H1 (cell line): ENCODE measurements around the gene DYRK1B. TPM values are rescaled to one million over a fixed set of nuclear protein-coding genes. Genes with fewer than 3 reads are reported as not detected.

ENCODE experiments used
- CTCF ChIA-PET: fragments of 300-600 bp; sonication (Branson Sonifier 250); formaldehyde crosslinking; loops from one replicate; lab custom pipeline; 2021; ENCODE audit not compliant: partially characterized antibody; lab: Charles Lee
- POLR2A ChIA-PET: fragments of 300-600 bp; sonication (Branson Sonifier 250); formaldehyde crosslinking; loops from one replicate; lab custom pipeline; 2021; ENCODE audit warnings: inconsistent platforms; ENCODE audit not compliant: partially characterized antibody; lab: Charles Lee
- DNase-seq, 2 experiments: peaks; one replicate each; pipeline versions ENCODE4 v3.0.0 to v3.0.0-alpha.2; 2010 to 2022; ENCODE audit warnings: low spot score in 2 of 2, low read depth in 1 of 2, mixed read lengths in 1 of 2
- FAIRE-seq: peaks from 2 replicates; lab custom pipeline; 2011; peaks lifted over from hg19 to GRCh38; lab: Jason Lieb, UNC
- H2AFZ ChIP-seq: 2 replicates; pipeline ENCODE4 v1.8.1; 2012; ENCODE audit warnings: low read length, inconsistent platforms
- H2AK5ac ChIP-seq: 2 replicates; pipeline ENCODE4 v1.6.1; 2013; ENCODE audit warnings: low read depth, low read length
- H2BK120ac ChIP-seq: replicated peaks from 2 replicates; pipeline ENCODE3; 2013; ENCODE audit warnings: low read depth, low read length, inconsistent platforms
- H2BK12ac ChIP-seq: 2 replicates; pipeline ENCODE4 v1.6.1; 2013; ENCODE audit warnings: low read depth, low read length
- H2BK15ac ChIP-seq: 2 replicates; pipeline ENCODE4 v1.6.1; 2013; ENCODE audit warnings: low read length
- H2BK20ac ChIP-seq: 2 replicates; pipeline ENCODE4 v1.6.1; 2013; ENCODE audit warnings: low read length
- H2BK5ac ChIP-seq: 2 replicates; pipeline ENCODE4 v1.6.1; 2013; ENCODE audit warnings: low read depth, low read length
- H3K14ac ChIP-seq: 2 replicates; pipeline ENCODE4 v1.6.1; 2013; ENCODE audit warnings: inconsistent platforms; ENCODE audit not compliant: insufficient read length
- H3K18ac ChIP-seq: 2 replicates; pipeline ENCODE4 v1.6.1; 2013; ENCODE audit warnings: low read length; ENCODE audit errors: extremely low read depth
- H3K23ac ChIP-seq: 2 replicates; pipeline ENCODE4 v1.6.1; 2013; ENCODE audit warnings: inconsistent platforms; ENCODE audit not compliant: insufficient read length
- H3K23me2 ChIP-seq: 2 replicates; pipeline ENCODE4 v1.6.1; 2013; ENCODE audit warnings: low read depth, low read length
- H3K27ac ChIP-seq: 2 replicates; pipeline ENCODE4 v1.6.1; 2011; ENCODE audit warnings: low read depth, low read length, inconsistent platforms
- H3K27me3 ChIP-seq, 4 experiments: replicated peaks in 1 of 4; 1 replicate in 1 of 4; 2 replicates in 3 of 4; pipeline versions ENCODE4 v1.6.1 to v1.8.1; 2011 to 2013; ENCODE audit warnings: low read length in 3 of 4, mild to moderate bottlenecking in 3 of 4, inconsistent platforms in 2 of 4, mixed read lengths in 2 of 4, moderate library complexity in 1 of 4; ENCODE audit not compliant: control insufficient read depth in 3 of 4, insufficient read depth in 3 of 4; ENCODE audit errors: extremely low read depth in 1 of 4
- H3K36me3 ChIP-seq, 4 experiments: 2 replicates each; pipeline versions ENCODE4 v1.6.1 to v1.8.1; 2011 to 2013; ENCODE audit warnings: mild to moderate bottlenecking in 4 of 4, low read length in 3 of 4, moderate library complexity in 2 of 4, control low read depth in 1 of 4, inconsistent platforms in 1 of 4; ENCODE audit not compliant: insufficient read depth in 4 of 4, control insufficient read depth in 2 of 4
- H3K4ac ChIP-seq: replicated peaks from 2 replicates; pipeline ENCODE3; 2013; ENCODE audit warnings: low read length, low read depth, mixed read lengths, inconsistent platforms; ENCODE audit not compliant: insufficient read length
- H3K4me1 ChIP-seq, 4 experiments: replicated peaks in 1 of 4; 1 replicate in 1 of 4; 2 replicates in 3 of 4; pipeline versions ENCODE4 v1.6.1 to v1.8.1; 2011 to 2013; ENCODE audit warnings: low read length in 3 of 4, inconsistent platforms in 2 of 4, mixed read lengths in 1 of 4; ENCODE audit not compliant: insufficient read depth in 4 of 4, control insufficient read depth in 3 of 4
- H3K4me2 ChIP-seq, 2 experiments: 2 replicates each; pipeline versions ENCODE4 v1.6.1 to v1.8.1; 2011 to 2013; ENCODE audit warnings: low read depth in 2 of 2, low read length in 2 of 2, control low read depth in 1 of 2, inconsistent platforms in 1 of 2, mild to moderate bottlenecking in 1 of 2; ENCODE audit not compliant: insufficient read depth in 1 of 2
- H3K4me3 ChIP-seq, 4 experiments: fragments of 200-600, 300-600 bp in 1 of 4; sonication (generic), shearing (Covaris generic), sonication (Bioruptor Twin) in 1 of 4; 2 replicates each; pipeline versions ENCODE4 v1.5.1 to v1.8.1; 2011 to 2016; ENCODE audit warnings: low read length in 4 of 4, low read depth in 3 of 4, control low read depth in 2 of 4, inconsistent platforms in 2 of 4, mild to moderate bottlenecking in 2 of 4, mixed read lengths in 1 of 4, moderate library complexity in 1 of 4; ENCODE audit not compliant: insufficient read depth in 2 of 4; ENCODE audit errors: extremely low read depth in 1 of 4
- H3K56ac ChIP-seq: replicated peaks from 2 replicates; pipeline ENCODE3; 2013; ENCODE audit warnings: low read depth, mild to moderate bottlenecking, mixed read lengths, low read length, inconsistent platforms; ENCODE audit not compliant: insufficient read length
- H3K79me1 ChIP-seq: 2 replicates; pipeline ENCODE4 v1.6.1; 2013; ENCODE audit warnings: low read depth, low read length, control low read depth
- H3K79me2 ChIP-seq, 2 experiments: 2 replicates each; pipeline versions ENCODE4 v1.6.1 to v1.8.1; 2012 to 2013; ENCODE audit warnings: low read length in 2 of 2, mild to moderate bottlenecking in 2 of 2, inconsistent platforms in 1 of 2; ENCODE audit not compliant: insufficient read depth in 2 of 2, control insufficient read depth in 1 of 2
- H3K9ac ChIP-seq, 4 experiments: replicated peaks in 1 of 4; 1 replicate in 1 of 4; 2 replicates in 3 of 4; pipeline versions ENCODE4 v1.6.1 to v1.8.1; 2011 to 2013; ENCODE audit warnings: low read depth in 3 of 4, low read length in 3 of 4, control low read depth in 2 of 4, mild to moderate bottlenecking in 2 of 4, moderate library complexity in 2 of 4, inconsistent platforms in 1 of 4; ENCODE audit errors: extremely low read depth in 1 of 4
- H3K9me3 ChIP-seq, 2 experiments: 2 replicates each; pipeline versions ENCODE4 v1.6.1 to v1.8.1; 2012 to 2013; ENCODE audit warnings: mild to moderate bottlenecking in 2 of 2, moderate library complexity in 2 of 2, control low read depth in 1 of 2, inconsistent platforms in 1 of 2, low read depth in 1 of 2, low read length in 1 of 2, mixed read lengths in 1 of 2; ENCODE audit not compliant: insufficient read depth in 2 of 2
- H4K20me1 ChIP-seq, 2 experiments: replicated peaks in 1 of 2; 2 replicates each; pipeline versions ENCODE3 to v1.8.1; 2011 to 2013; ENCODE audit warnings: inconsistent platforms in 2 of 2, low read length in 2 of 2, mild to moderate bottlenecking in 1 of 2; ENCODE audit not compliant: insufficient read depth in 2 of 2, control insufficient read depth in 1 of 2
- H4K5ac ChIP-seq: 2 replicates; pipeline ENCODE4 v1.6.1; 2013; ENCODE audit warnings: low read length, low read depth, mixed read lengths, inconsistent platforms; ENCODE audit not compliant: insufficient read length
- H4K8ac ChIP-seq: 2 replicates; pipeline ENCODE4 v1.8.0; 2013; ENCODE audit warnings: mild to moderate bottlenecking, moderate library complexity, low read length, inconsistent platforms; ENCODE audit not compliant: insufficient read depth; ENCODE audit errors: extremely low read depth
- H4K91ac ChIP-seq: replicated peaks from 2 replicates; pipeline ENCODE3; 2013; ENCODE audit warnings: low read length, mixed read lengths, inconsistent platforms; ENCODE audit not compliant: insufficient read length
- HDAC2 ChIP-seq, 2 experiments: fragments of 300-600 bp in 1 of 2; sonication (generic) in 1 of 2; IDR thresholded peaks; 2 replicates each; pipeline ENCODE4 v1.6.1; 2011 to 2012; ENCODE audit warnings: low read depth in 2 of 2, low read length in 2 of 2, mild to moderate bottlenecking in 2 of 2, moderate library complexity in 2 of 2, borderline replicate concordance in 1 of 2, inconsistent platforms in 1 of 2
- WGBS, 2 experiments: shearing (Covaris generic) in 1 of 2; methylation state at CpG; one replicate each; pipeline versions ENCODE4 v1.1.6 to v1.1.7; 2013 to 2015; ENCODE audit warnings: low lambda C conversion rate in 2 of 2, mixed read lengths in 2 of 2, inconsistent platforms in 1 of 2, low coverage in 1 of 2, missing lambda C conversion rate in 1 of 2; ENCODE audit not compliant: insufficient replicate concordance in 2 of 2, insufficient coverage in 1 of 2, insufficient read length in 1 of 2; ENCODE audit errors: extremely low coverage in 1 of 2, missing lambda C conversion rate in 1 of 2; 5-methylcytosine and 5-hydroxymethylcytosine counted together
- polyA plus RNA-seq, 7 experiments: library from polyadenylated mRNA; depleted of rRNA in 3 of 7; stranded (reverse) in 5 of 7; unstranded in 2 of 7; fragments of >200 nt in 5 of 7; fragments of 200-250 nt in 2 of 7; gene quantifications; 1 replicate in 5 of 7; 2 replicates in 1 of 7; 4 replicates in 1 of 7; pipeline versions ENCODE4 v1.2.1 to v1.2.3, GENCODE V29; 2011 to 2013; ENCODE audit warnings: missing spikeins in 2 of 7, mixed read lengths in 2 of 7
- total RNA-seq: library from RNA; stranded (reverse); fragmentation: NEBNext Ultra II Directional; extraction: Animal tissue kit (Norgen Biotek cat#: 25700); gene quantifications from 2 replicates; pipeline ENCODE4 v1.2.1, GENCODE V29; 2021

DYRK1B gene
- total and polyA plus RNA-seq, 2 of the 8 experiments (the other 6 are each of a cell fraction or from before 2014, with no cell fraction given): 6.9 to 14.8 TPM

GRCh38 chr19:39830406-39830805, 3.6 kb downstream of the DYRK1B start:
- Histone ChIP-seq H2BK15ac (no peak overlapping the region), H3K9me3 (no peaks in the 10 kb centered on the region), H2BK12ac (no peak overlapping the region), H4K20me1 (peaks cover 0 to 2% of the 10 kb centered on the region in 2 experiments), H3K23ac (no peak overlapping the region), H3K14ac (no peak overlapping the region), H3K79me1 (peaks cover 4% of the 10 kb centered on the region; the same call in 1 of the 2 replicates), H3K9ac (no peak overlapping the region), H3K56ac (no peak overlapping the region), H3K18ac (no peak overlapping the region), H3K36me3 (peaks cover 17 to 44% (median 35%) of the 10 kb centered on the region in 4 experiments; a peak in 7 of 8 replicates), H3K4me3 (no peak overlapping the region), H3K4me1 (peaks cover 0 to 10% (median 4%) of the 10 kb centered on the region in 4 experiments; a peak in 5 of 7 replicates), H4K8ac (no peak overlapping the region), H3K4me2 (no peak overlapping the region), H2AK5ac (no peak overlapping the region), H3K23me2 (peaks cover 3% of the 10 kb centered on the region; the same call in 1 of the 2 replicates), H2BK20ac (no peak overlapping the region), H3K27ac (no peak overlapping the region), H4K91ac (no peak overlapping the region), H3K79me2 (peaks cover 0 to 16% of the 10 kb centered on the region in 2 experiments; a peak in 2 of 4 replicates), H3K4ac (no peak overlapping the region), H2AFZ (no peak overlapping the region), H4K5ac (no peak overlapping the region), H2BK5ac (no peak overlapping the region), H3K27me3 (no peaks in the 10 kb centered on the region), H2BK120ac (no peak overlapping the region)
- no peak for DNase-seq
- 93% methylated on average over 18 of the region's 18 CpGs; no CpG with 5 or more reads in 1 of the 2 experiments for WGBS, 2 experiments
- ChIA-PET CTCF (no interaction called here), POLR2A (no interaction called here)
- FAIRE-seq: no peak
- no peak for TF ChIP-seq HDAC2 (IDR thresholded peaks at IDR 0.05; ENCODE audit: borderline replicate concordance in 1 of 2, low read depth in 2 of 2, low read length in 2 of 2)
